Activated CD4-positive, alpha-beta memory T cell treated with anti-CD3 and anti-CD28 coated beads for 36 hours (primary cell): ENCODE results near the gene USP54. TPM values are rescaled to one million over a fixed set of nuclear protein-coding genes. Genes with fewer than 3 reads are reported as not detected.

ENCODE experiments used
- CTCF ChIA-PET: fragments of 350-600 bp; sonication (Branson Sonifier 250); formaldehyde crosslinking; loops from one replicate; lab custom pipeline; 2021; ENCODE audit warnings: antibody characterized with exemption, inconsistent platforms; lab: Charles Lee
- POLR2A ChIA-PET: fragments of 350-600 bp; sonication (Branson Sonifier 250); formaldehyde crosslinking; loops from one replicate; lab custom pipeline; 2021; ENCODE audit warnings: antibody characterized with exemption; lab: Charles Lee
- DNase-seq: peaks from one replicate; pipeline ENCODE4 v3.0.0-alpha.2; 2020
- H3K27ac Mint-ChIP-seq: one replicate; pipeline ENCODE4 v1.8.0; 2021; ENCODE audit warnings: mixed read lengths
- H3K27me3 Mint-ChIP-seq: one replicate; pipeline ENCODE4 v1.8.0; 2021; ENCODE audit warnings: mixed read lengths
- H3K36me3 Mint-ChIP-seq: one replicate; pipeline ENCODE4 v1.8.0; 2021; ENCODE audit warnings: mixed read lengths
- H3K4me1 Mint-ChIP-seq: one replicate; pipeline ENCODE4 v1.8.0; 2021; ENCODE audit warnings: low read depth, mixed read lengths
- H3K4me3 Mint-ChIP-seq: one replicate; pipeline ENCODE4 v1.8.0; 2021; ENCODE audit warnings: mild to moderate bottlenecking, mixed read lengths
- H3K9me3 Mint-ChIP-seq: one replicate; pipeline ENCODE4 v1.8.0; 2021; ENCODE audit warnings: mixed read lengths
- intact Hi-C: fragments of 100-400 bp; cut with micrococcal nuclease; formaldehyde crosslinking; loops from one replicate; pipeline ENCODE4 v1.15.1; 2023
- total RNA-seq, 2 experiments: library from RNA; stranded (reverse); gene quantifications; one replicate each; pipeline ENCODE4 v1.2.3, GENCODE V29; 2021

The USP54 gene, protein sequence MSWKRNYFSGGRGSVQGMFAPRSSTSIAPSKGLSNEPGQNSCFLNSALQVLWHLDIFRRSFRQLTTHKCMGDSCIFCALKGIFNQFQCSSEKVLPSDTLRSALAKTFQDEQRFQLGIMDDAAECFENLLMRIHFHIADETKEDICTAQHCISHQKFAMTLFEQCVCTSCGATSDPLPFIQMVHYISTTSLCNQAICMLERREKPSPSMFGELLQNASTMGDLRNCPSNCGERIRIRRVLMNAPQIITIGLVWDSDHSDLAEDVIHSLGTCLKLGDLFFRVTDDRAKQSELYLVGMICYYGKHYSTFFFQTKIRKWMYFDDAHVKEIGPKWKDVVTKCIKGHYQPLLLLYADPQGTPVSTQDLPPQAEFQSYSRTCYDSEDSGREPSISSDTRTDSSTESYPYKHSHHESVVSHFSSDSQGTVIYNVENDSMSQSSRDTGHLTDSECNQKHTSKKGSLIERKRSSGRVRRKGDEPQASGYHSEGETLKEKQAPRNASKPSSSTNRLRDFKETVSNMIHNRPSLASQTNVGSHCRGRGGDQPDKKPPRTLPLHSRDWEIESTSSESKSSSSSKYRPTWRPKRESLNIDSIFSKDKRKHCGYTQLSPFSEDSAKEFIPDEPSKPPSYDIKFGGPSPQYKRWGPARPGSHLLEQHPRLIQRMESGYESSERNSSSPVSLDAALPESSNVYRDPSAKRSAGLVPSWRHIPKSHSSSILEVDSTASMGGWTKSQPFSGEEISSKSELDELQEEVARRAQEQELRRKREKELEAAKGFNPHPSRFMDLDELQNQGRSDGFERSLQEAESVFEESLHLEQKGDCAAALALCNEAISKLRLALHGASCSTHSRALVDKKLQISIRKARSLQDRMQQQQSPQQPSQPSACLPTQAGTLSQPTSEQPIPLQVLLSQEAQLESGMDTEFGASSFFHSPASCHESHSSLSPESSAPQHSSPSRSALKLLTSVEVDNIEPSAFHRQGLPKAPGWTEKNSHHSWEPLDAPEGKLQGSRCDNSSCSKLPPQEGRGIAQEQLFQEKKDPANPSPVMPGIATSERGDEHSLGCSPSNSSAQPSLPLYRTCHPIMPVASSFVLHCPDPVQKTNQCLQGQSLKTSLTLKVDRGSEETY (N-terminal part only)
- total RNA-seq = 1 to 10 TPM; 4.9 to 5.3 TPM

DNA sequence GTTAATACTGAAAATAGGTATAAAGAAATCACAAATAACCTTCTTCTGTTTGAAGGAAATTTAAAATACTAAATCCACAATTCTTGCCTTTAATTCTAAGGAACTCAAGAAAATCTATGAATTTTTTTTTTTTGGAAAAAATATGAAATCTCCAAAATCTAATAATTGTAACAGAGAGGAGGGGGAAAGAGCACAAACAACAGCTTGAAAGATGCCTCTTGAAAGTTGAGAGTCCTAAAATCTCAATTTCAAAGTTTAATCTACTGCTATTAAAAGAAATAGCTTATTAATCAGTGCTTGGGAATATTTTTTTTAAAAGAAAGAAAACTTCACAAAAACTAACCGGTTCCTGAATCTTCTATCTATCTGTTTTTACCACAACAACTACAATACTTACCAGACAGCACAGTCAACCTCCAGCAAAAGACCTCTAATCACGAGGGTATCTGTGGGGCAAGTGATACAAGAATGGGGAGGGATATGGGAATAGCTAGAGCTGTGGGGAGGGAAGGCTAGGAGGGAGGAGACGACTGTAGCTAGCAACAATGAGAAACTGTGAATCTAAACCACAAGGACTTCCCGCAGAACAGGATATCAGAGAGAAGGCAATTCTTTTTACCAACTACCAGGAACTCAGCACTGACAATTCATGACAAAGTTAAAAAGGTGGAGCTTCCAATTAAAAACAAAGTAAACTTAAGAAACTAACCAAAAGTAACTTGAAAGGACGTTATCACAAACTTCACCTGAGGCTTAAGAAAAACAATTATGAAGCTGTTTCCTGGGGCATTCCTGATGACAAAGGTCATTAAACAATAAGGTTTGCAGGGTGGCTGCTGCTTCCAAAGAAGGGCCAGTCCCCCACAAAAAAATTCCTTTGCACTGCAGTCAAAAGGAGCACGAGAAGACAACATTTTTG lies at the start of gene USP54:
TSS of gene USP54 (minus strand) at position 462 of the 919 bp plus-strand sequence. CDS start 15,684 bp downstream, outside the sequence.
- peak within 1 kb of the TSS; percentile 16 for H3K27ac Mint-ChIP-seq
- ChIA-PET CTCF (interaction anchor here (0.7 to 1.2 kb wide), 2 partner anchors 52 to 54 kb away, joined by 3 to 4 read pairs; no protein-coding TSS in a partner anchor), POLR2A (no interaction called here)
- intact Hi-C loops = no loop called here
- no peaks in the 10 kb centered on the region for H3K36me3 Mint-ChIP-seq
- H3K27me3 Mint-ChIP-seq = no peaks in the 10 kb centered on the region
- H3K4me3 Mint-ChIP-seq = peak within 1 kb of the TSS; percentile 38
- no peaks in the 10 kb centered on the region for H3K9me3 Mint-ChIP-seq
- no peak for DNase-seq
- peaks cover 15% of the 10 kb centered on the region for H3K4me1 Mint-ChIP-seq

- DNase-seq = no peak
- Mint-ChIP-seq H3K4me3 (no peak overlapping the region), H3K4me1 (peaks cover 3% of the 10 kb centered on the region), H3K27me3 (no peaks in the 10 kb centered on the region), H3K36me3 (no peaks in the 10 kb centered on the region), H3K27ac (no peak overlapping the region), H3K9me3 (no peaks in the 10 kb centered on the region)
- ChIA-PET CTCF (interaction anchor here (13.2 kb wide), 1 partner anchor 109 kb away, joined by 219 read pairs; no protein-coding TSS in a partner anchor), POLR2A (no interaction called here)
- intact Hi-C loops = no loop called here
Observed at GRCh38 chr10:73639286-73639685, 48.1 kb upstream of the USP54 start.

GRCh38 chr10:73635781-73636180 lies 44.6 kb upstream of the USP54 start:
- Mint-ChIP-seq H3K9me3 (no peaks in the 10 kb centered on the region), H3K27me3 (no peaks in the 10 kb centered on the region), H3K36me3 (no peaks in the 10 kb centered on the region), H3K4me3 (no peak overlapping the region), H3K27ac (no peak overlapping the region), H3K4me1 (no peaks in the 10 kb centered on the region)
- CTCF ChIA-PET = interaction anchor here (0.7 kb wide), 1 partner anchor 8 kb away, joined by 4 read pairs; no protein-coding TSS in a partner anchor
- intact Hi-C loops = no loop called here
- POLR2A ChIA-PET = no interaction called here
- DNase-seq = no peak

DNA sequence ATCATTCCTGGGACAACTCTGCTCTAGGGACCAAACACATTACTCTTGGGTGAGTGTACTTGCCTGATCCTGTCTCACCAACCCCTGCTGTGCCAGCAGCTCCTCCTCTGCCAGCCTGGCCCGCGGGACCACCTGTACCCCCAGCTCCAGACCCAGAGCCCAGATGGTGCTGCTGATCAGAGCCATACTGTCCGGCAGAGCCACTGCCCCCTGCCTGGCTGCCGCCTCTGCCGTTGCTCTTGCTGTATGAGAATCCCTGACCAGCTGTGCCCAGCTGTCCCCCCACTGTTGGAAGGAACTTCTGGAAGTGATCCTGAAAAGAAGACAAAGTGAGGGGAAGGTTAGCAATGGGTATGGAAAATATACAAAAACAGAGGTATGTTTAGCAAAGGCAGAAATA lies 43.3 kb upstream of the USP54 start:
- CTCF ChIA-PET = no interaction called here
- intact Hi-C loops = no loop called here

GRCh38 chr10:73629165-73629564 lies 38.0 kb upstream of the USP54 start:
- CTCF ChIA-PET = interaction anchor here (1.2 to 3.0 kb wide), 2 partner anchors 15 to 99 kb away, joined by 3 to 16 read pairs; no protein-coding TSS in a partner anchor
- Mint-ChIP-seq H3K9me3 (no peaks in the 10 kb centered on the region), H3K4me1 (peaks cover 17% of the 10 kb centered on the region), H3K27me3 (no peaks in the 10 kb centered on the region), H3K4me3 (no peak overlapping the region), H3K36me3 (peaks cover 3% of the 10 kb centered on the region), H3K27ac (no peak overlapping the region)
- no peak for DNase-seq
- POLR2A ChIA-PET = no interaction called here
- intact Hi-C loops = loop anchor here (5.0 to 10.0 kb wide), 3 partner anchors 102 to 217 kb away; partner anchors contain the start of gene ANXA7

More for the DNA sequence above, 43.3 kb upstream of the USP54 start:
- no peak for DNase-seq
- no peaks in the 10 kb centered on the region for H3K27me3 Mint-ChIP-seq
- POLR2A ChIA-PET = no interaction called here
- no peak overlapping the region for H3K4me3 Mint-ChIP-seq
- no peaks in the 10 kb centered on the region for H3K9me3 Mint-ChIP-seq
- no peaks in the 10 kb centered on the region for H3K4me1 Mint-ChIP-seq
- H3K36me3 Mint-ChIP-seq = no peaks in the 10 kb centered on the region
- H3K27ac Mint-ChIP-seq = no peak overlapping the region

DNA sequence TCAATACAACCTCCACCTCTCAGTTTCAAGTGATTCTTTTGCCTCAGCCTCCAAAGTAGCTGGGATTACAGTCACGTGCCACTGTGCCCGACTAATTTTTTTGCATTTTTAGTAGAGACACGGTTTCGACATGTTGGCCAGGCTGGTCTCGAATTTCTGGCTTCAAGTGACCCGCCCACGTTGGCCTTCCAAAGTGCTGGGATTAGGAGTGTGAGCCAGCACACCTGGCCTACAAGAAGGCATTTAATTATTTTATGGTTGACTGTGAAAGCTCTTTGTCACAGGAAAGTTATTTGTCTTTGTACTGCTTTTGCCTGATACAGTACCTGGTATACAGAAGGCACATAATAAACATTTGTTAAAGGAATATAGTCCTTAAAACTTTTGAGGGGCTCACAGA lies 37.3 kb upstream of the USP54 start:
- ChIA-PET POLR2A (no interaction called here), CTCF (interaction anchor here (3.0 kb wide), 1 partner anchor 16 kb away, joined by 16 read pairs; no protein-coding TSS in a partner anchor)
- intact Hi-C loops = loop anchor here (5.0 to 10.0 kb wide), 3 partner anchors 101 to 216 kb away; partner anchors contain the start of gene ANXA7
- H3K9me3 Mint-ChIP-seq = no peaks in the 10 kb centered on the region
- H3K27ac Mint-ChIP-seq = no peak overlapping the region
- peaks cover 3% of the 10 kb centered on the region for H3K36me3 Mint-ChIP-seq
- no peak for DNase-seq
- H3K4me3 Mint-ChIP-seq = no peak overlapping the region
- H3K4me1 Mint-ChIP-seq = peaks cover 17% of the 10 kb centered on the region
- H3K27me3 Mint-ChIP-seq = no peaks in the 10 kb centered on the region

DNA sequence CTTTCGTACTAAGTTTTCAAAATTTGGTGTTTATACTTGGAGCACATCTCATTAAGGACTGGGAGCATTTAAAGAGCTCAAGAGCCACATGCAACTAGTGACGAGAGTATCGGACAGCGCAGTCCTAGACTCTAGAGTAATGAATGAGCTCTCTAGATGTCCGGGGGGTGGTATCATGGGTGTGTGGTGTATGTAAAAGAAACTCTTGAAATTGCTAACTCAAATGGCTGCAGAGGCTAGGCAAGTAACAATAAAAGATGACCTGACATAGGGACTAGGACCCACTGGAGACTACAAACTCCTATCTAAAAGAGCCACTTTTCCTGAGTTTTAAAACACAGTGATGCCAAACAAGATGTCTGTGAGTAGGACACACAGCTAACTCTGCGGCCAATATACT lies 36.2 kb upstream of the USP54 start:
- peak overlapping the region; percentile 94 for H3K4me3 Mint-ChIP-seq
- intact Hi-C loops = loop anchor here (5.0 to 10.0 kb wide), 3 partner anchors 100 to 215 kb away; partner anchors contain the start of gene ANXA7
- CTCF ChIA-PET = interaction anchor here (0.7 to 3.0 kb wide), 2 partner anchors 17 to 98 kb away, joined by 3 to 16 read pairs; no protein-coding TSS in a partner anchor
- H3K36me3 Mint-ChIP-seq = peaks cover 3% of the 10 kb centered on the region
- H3K4me1 Mint-ChIP-seq = peaks cover 17% of the 10 kb centered on the region
- H3K27ac Mint-ChIP-seq = no peak overlapping the region
- POLR2A ChIA-PET = interaction anchor here (0.6 to 0.9 kb wide), 2 partner anchors 141 to 380 kb away, joined by 3 read pairs; partner anchors contain the start of gene DNAJC9
- DNase-seq = no peak
- H3K27me3 Mint-ChIP-seq = no peaks in the 10 kb centered on the region
- no peaks in the 10 kb centered on the region for H3K9me3 Mint-ChIP-seq

DNA sequence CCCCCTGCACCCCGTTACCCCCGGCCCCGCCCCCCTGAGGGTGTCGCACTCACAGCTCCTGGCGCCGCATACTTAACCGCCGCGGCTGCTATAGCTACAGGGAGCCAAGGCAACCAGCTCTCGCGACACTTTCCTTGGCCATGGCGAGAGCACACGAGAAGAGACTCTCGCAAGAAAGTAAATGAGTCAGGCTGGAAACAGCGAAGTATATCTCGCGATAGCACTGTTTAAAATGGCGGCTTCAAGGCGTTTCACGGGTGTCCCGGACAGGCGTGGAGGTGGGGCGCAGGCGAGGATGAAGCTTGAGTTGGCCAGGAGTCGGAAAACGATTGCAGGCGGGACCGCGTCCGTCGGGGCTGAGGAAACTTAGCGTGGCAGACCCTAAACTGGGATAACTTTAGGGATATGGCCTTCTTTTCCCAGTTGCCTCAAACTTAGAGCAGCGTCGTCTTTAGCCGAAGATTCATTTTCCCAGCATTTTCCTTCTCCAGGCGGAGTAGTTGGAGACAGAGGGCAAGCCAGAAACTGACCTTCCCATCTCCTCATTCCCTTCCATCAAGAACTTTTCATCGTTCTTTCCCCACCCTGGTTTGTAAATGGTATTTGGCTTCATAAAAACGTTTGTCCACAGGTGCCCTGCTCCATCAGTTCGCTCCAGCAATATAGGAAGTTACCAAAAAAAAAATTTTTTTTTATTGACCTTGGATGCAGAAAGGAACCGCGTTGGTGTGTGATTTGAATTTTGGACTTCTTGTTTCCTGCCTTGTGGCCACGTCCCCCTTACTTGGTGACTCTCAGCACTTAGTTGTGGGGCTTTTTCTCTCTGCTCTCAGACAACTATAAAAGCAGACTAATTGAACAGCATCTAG lies 35.0 kb upstream of the USP54 start:
- peak overlapping the region; percentile 94 for H3K4me3 Mint-ChIP-seq
- H3K27me3 Mint-ChIP-seq = no peaks in the 10 kb centered on the region
- intact Hi-C loops = loop anchor here (1.0 to 10.0 kb wide), 4 partner anchors 99 to 379 kb away; partner anchors contain the start of genes ANXA7 and DNAJC9
- peaks cover 17% of the 10 kb centered on the region for H3K4me1 Mint-ChIP-seq
- H3K27ac Mint-ChIP-seq = peak overlapping the region; percentile 93
- POLR2A ChIA-PET = interaction anchor here (0.6 to 1.0 kb wide), 3 partner anchors 66 to 529 kb away, joined by 3 to 5 read pairs (median 3); no protein-coding TSS in a partner anchor
- DNase-seq = peak; percentile 96
- peaks cover 3% of the 10 kb centered on the region for H3K36me3 Mint-ChIP-seq
- H3K9me3 Mint-ChIP-seq = no peaks in the 10 kb centered on the region
- CTCF ChIA-PET = interaction anchor here (0.6 to 2.0 kb wide), 4 partner anchors 10 to 96 kb away, joined by 3 to 9 read pairs (median 4); no protein-coding TSS in a partner anchor

DNA sequence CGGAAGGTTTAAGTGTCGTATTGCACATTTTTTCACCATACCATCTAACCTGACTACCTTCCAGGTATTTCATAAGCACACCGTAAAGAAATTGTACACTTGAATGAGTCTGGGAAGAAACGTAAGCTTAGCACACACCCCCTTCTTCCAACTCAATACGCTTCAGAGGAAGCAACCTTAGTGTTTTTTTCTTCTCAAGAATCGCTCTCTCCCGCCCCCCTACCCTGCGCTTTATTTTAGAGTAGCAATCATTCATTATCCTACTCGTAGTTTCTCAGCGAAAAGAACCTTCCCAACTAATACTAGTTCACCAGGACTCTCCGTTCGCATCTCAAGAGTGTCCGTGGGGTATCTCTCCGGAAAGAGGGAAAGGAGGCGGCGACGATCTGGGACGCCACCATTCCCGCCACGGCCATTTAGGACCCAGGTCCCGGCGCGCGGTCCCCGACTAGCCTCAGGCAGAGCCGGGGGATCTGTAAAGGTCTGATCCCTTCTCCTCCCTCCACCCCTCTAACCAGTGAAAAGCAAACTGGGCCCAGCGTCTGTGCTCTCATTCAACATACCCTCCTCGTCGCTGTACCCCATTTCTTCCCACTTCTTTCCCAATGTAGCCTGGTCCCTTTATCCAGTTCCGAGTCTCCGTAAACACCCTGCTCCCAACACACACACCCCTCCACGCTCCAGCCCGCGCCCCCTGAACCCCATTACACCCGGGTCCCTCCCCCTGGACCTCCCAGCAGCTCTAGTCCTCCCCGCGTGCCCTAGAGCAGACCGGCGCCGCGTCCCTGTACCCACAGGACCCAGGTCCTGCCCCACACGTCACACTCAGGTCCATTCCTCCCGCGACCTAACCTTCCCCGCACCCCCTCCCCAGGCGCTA lies 34.1 kb upstream of the USP54 start:
- H3K4me3 Mint-ChIP-seq = peak overlapping the region; percentile 94
- H3K27me3 Mint-ChIP-seq = no peaks in the 10 kb centered on the region
- peak; percentile 32 for DNase-seq
- peak overlapping the region; percentile 93 for H3K27ac Mint-ChIP-seq
- intact Hi-C loops = loop anchor here (5.0 to 10.0 kb wide), 3 partner anchors 98 to 213 kb away; partner anchors contain the start of gene ANXA7
- peaks cover 17% of the 10 kb centered on the region for H3K4me1 Mint-ChIP-seq
- no peaks in the 10 kb centered on the region for H3K9me3 Mint-ChIP-seq
- H3K36me3 Mint-ChIP-seq = peaks cover 3% of the 10 kb centered on the region
- ChIA-PET CTCF (interaction anchor here (0.8 to 2.0 kb wide), 3 partner anchors 9 to 95 kb away, joined by 3 to 9 read pairs (median 4); no protein-coding TSS in a partner anchor), POLR2A (interaction anchor here (0.6 to 1.0 kb wide), 4 partner anchors 65 to 528 kb away, joined by 3 to 7 read pairs (median 4); no protein-coding TSS in a partner anchor)
